ENCODE data around the gene TNFSF11.

Gene TNFSF11

DNA sequence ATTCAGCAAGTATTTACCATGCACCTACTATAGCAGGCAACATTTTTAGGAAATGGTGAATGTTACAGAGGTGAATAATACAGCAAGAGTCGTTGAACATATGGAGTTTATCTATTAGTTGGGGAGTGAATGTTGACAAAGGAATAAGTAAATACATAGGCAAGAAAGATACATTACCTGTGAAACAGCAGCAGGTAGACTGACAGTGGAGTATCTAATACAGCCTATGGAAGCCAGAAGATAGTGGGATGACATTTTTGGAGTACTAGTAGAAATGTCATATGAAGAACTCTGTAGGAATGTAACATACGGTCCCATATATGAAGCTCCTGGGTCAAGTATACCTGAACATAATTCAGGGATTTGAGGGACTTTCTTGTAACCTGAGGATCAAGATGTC lies 2.1 kb upstream of the TNFSF11 start:
- TF ChIP-seq, protein P1, sequence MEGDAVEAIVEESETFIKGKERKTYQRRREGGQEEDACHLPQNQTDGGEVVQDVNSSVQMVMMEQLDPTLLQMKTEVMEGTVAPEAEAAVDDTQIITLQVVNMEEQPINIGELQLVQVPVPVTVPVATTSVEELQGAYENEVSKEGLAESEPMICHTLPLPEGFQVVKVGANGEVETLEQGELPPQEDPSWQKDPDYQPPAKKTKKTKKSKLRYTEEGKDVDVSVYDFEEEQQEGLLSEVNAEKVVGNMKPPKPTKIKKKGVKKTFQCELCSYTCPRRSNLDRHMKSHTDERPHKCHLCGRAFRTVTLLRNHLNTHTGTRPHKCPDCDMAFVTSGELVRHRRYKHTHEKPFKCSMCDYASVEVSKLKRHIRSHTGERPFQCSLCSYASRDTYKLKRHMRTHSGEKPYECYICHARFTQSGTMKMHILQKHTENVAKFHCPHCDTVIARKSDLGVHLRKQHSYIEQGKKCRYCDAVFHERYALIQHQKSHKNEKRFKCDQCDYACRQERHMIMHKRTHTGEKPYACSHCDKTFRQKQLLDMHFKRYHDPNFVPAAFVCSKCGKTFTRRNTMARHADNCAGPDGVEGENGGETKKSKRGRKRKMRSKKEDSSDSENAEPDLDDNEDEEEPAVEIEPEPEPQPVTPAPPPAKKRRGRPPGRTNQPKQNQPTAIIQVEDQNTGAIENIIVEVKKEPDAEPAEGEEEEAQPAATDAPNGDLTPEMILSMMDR (IDR thresholded peaks at IDR 0.05; ENCODE audit: low read depth, low read length, poor library complexity, severe bottlenecking), result no peak
- TF ChIP-seq EZH2phosphoT487 (IDR thresholded peaks at IDR 0.05; ENCODE audit: borderline replicate concordance, low read length), result no peak
- H3F3A ChIP-seq (ENCODE audit: control insufficient read depth, insufficient read depth), result no peaks in the 10 kb centered on the region
- H3K36me3 ChIP-seq (ENCODE audit: control insufficient read depth, low read length), result no peaks in the 10 kb centered on the region
- no peaks in the 10 kb centered on the region for H3K4me1 ChIP-seq (ENCODE audit: control insufficient read depth, low read length)
- no peak overlapping the region for H3K27ac ChIP-seq (ENCODE audit: low read depth, low read length)
- no peaks in the 10 kb centered on the region for H4K20me1 ChIP-seq (ENCODE audit: control insufficient read depth, insufficient read depth, low read depth, low read length)
- no peaks in the 10 kb centered on the region for H3K27me3 ChIP-seq (ENCODE audit: control insufficient read depth, low read length)
- no peaks in the 10 kb centered on the region for H3K79me2 ChIP-seq (ENCODE audit: control insufficient read depth, low read length)
- no peaks in the 10 kb centered on the region for H3K9me2 ChIP-seq (replicated peaks; ENCODE audit: control insufficient read depth, low read length)
- no peak overlapping the region for H3K4me3 ChIP-seq (ENCODE audit: low read length)
- no peaks in the 10 kb centered on the region; the same call in 1 of the 2 replicates for H3K9me3 ChIP-seq (ENCODE audit: control insufficient read depth, insufficient read depth, low read length)
- H3K4me2 ChIP-seq (ENCODE audit: low read length), result no peak overlapping the region

DNA sequence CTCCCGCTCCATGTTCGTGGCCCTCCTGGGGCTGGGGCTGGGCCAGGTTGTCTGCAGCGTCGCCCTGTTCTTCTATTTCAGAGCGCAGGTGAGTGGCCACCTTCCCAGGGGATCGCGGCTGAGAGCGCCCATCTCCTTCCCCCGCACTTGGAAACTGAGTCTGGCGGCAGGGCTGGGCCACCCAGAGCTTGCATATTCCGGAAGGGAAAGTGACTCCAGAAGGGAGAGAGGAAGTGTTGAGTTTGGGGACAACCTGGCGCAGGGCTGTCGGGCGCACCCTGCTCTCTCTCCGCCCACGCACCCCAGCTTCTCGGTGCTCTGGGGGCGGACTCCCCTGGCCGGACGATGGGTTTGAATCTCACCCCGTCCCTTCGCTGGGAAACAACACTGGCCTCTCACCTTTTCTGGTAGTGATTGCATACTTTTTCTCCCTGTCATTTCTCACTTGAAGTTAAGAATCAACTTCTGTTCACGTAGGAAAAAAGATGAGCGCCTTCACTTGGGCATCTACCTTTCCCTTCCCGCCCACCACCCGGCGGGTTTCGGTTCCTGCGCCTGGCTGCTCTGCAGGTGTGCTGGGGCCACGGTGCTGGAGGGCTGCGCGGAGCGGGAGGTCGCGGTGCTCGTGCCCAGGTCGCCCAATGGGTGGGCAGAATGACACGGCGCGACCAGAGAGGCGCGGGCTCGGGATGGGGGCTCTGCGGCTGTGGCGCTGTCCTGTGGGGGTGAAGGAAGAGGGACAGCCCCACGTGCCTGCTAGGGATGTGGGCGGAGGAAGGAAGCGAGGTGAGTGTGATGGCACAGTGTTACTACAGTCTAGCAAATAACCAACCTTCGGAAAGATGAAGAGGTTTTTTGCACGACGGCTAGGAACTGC lies 721 bp downstream of the TNFSF11 start:
- H3K27ac ChIP-seq (ENCODE audit: low read depth, low read length), result no peak overlapping the region
- no peaks in the 10 kb centered on the region for H4K20me1 ChIP-seq (ENCODE audit: control insufficient read depth, insufficient read depth, low read depth, low read length)
- H3K4me1 ChIP-seq (ENCODE audit: control insufficient read depth, low read length), result no peaks in the 10 kb centered on the region
- H3K79me2 ChIP-seq (ENCODE audit: control insufficient read depth, low read length), result no peaks in the 10 kb centered on the region
- TF ChIP-seq, protein P1 (IDR thresholded peaks at IDR 0.05; ENCODE audit: low read depth, low read length, poor library complexity, severe bottlenecking), result no peak
- no peak for TF ChIP-seq EZH2phosphoT487 (IDR thresholded peaks at IDR 0.05; ENCODE audit: borderline replicate concordance, low read length)
- no peaks in the 10 kb centered on the region; the same call in 1 of the 2 replicates for H3K9me3 ChIP-seq (ENCODE audit: control insufficient read depth, insufficient read depth, low read length)
- H3F3A ChIP-seq (ENCODE audit: control insufficient read depth, insufficient read depth), result no peaks in the 10 kb centered on the region
- H3K4me2 ChIP-seq (ENCODE audit: low read length), result no peak overlapping the region
- H3K27me3 ChIP-seq (ENCODE audit: control insufficient read depth, low read length), result no peaks in the 10 kb centered on the region
- no peak overlapping the region for H3K4me3 ChIP-seq (ENCODE audit: low read length)
- H3K9me2 ChIP-seq (replicated peaks; ENCODE audit: control insufficient read depth, low read length), result no peaks in the 10 kb centered on the region
- H3K36me3 ChIP-seq (ENCODE audit: control insufficient read depth, low read length), result no peaks in the 10 kb centered on the region

DNA sequence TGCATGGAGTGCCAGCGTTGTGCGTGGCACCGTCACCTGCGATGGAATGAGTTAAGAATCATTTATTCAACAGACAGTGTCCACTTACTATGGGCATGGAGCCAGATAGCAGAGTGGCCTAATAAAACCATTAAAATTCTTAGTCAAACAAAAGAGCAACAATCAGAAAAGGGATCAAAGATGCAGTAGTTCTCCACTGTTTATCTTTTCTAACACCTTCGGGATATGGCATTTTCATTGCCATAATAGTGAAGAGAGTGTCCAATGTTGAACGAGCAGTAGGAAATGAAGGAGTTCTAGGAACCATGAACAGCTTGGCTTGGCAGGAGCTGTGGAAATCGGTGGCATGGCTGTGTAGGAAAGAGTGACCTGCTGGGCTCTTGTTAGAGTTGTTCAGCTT lies 2.0 kb downstream of the TNFSF11 start:
- H3K27me3 ChIP-seq (ENCODE audit: control insufficient read depth, low read length), result no peaks in the 10 kb centered on the region
- no peaks in the 10 kb centered on the region for H3K4me1 ChIP-seq (ENCODE audit: control insufficient read depth, low read length)
- no peak overlapping the region for H3K4me2 ChIP-seq (ENCODE audit: low read length)
- TF ChIP-seq, protein P1 (IDR thresholded peaks at IDR 0.05; ENCODE audit: low read depth, low read length, poor library complexity, severe bottlenecking), result no peak
- no peak for TF ChIP-seq EZH2phosphoT487 (IDR thresholded peaks at IDR 0.05; ENCODE audit: borderline replicate concordance, low read length)
- H4K20me1 ChIP-seq (ENCODE audit: control insufficient read depth, insufficient read depth, low read depth, low read length), result no peaks in the 10 kb centered on the region
- H3K4me3 ChIP-seq (ENCODE audit: low read length), result no peak overlapping the region
- H3K9me2 ChIP-seq (replicated peaks; ENCODE audit: control insufficient read depth, low read length), result no peaks in the 10 kb centered on the region
- H3K9me3 ChIP-seq (ENCODE audit: control insufficient read depth, insufficient read depth, low read length), result no peaks in the 10 kb centered on the region; the same call in 1 of the 2 replicates
- no peaks in the 10 kb centered on the region for H3K36me3 ChIP-seq (ENCODE audit: control insufficient read depth, low read length)
- no peak overlapping the region for H3K27ac ChIP-seq (ENCODE audit: low read depth, low read length)
- H3F3A ChIP-seq (ENCODE audit: control insufficient read depth, insufficient read depth), result no peaks in the 10 kb centered on the region
- H3K79me2 ChIP-seq (ENCODE audit: control insufficient read depth, low read length), result no peaks in the 10 kb centered on the region

Measured in DOHH2 (cell line).